ENCODE data around the gene MLLT11.

The MLLT11 gene

DNA sequence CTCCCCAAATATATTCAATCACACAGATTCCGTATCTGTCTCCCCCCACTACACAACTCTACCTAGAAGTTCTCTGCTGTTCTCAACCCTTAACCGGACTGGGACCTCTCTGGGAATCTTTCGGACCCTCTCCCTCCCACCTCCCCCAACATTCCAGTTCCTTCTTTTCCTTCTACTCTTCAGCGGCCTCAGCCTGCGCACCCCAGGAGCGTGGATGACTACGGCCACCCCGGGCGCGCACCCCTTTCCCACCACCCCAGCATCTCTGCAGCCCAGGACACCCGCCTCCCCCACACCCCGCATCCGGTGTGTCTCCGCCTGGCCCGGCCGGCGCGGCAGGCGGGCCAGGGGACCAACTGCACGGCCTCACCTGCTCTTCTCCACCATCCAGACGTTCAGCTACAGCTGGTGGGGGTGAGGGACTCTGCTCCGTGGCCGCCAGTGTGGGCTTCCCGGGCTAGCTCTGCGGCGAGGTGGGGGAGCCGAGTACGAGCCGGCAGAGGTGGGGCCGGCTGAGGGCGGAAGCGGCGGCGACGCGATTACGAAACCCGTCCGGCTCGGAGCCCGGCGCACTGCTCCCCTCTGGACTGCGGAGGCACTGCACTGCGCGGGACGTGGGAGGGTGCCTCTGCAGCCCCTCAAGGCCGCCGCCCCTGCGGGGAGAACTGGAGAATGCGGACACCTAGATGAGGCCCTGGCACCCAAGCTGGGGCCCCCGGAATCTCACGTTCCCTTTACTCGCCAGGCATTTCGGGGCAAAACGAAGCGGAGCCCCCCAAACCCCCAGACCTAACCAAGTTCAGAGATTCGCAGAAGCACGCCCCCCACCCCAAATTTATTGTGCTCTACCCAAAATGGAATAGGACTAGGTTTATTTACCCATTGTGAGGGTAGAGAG lies 839 bp upstream of the MLLT11 start, which contains the start of gene CDC42SE1:
TSS of gene CDC42SE1 (minus strand) at position 514 of the 898 bp plus-strand sequence. CDS start 3,892 bp downstream, outside the sequence.
- H3K9ac ChIP-seq (ENCODE audit: low read length) = peak within 1 kb of the TSS; percentile 95
- H3F3A ChIP-seq (ENCODE audit: insufficient read depth) = peaks cover 13% of the 10 kb centered on the region
- peak within 1 kb of the TSS; percentile 87 for H3K4me3 ChIP-seq (ENCODE audit: insufficient read depth, low read length, poor library complexity, severe bottlenecking)
- H3K9me3 ChIP-seq (ENCODE audit: insufficient read depth, low read length) = no peaks in the 10 kb centered on the region
- TF ChIP-seq, protein P1, sequence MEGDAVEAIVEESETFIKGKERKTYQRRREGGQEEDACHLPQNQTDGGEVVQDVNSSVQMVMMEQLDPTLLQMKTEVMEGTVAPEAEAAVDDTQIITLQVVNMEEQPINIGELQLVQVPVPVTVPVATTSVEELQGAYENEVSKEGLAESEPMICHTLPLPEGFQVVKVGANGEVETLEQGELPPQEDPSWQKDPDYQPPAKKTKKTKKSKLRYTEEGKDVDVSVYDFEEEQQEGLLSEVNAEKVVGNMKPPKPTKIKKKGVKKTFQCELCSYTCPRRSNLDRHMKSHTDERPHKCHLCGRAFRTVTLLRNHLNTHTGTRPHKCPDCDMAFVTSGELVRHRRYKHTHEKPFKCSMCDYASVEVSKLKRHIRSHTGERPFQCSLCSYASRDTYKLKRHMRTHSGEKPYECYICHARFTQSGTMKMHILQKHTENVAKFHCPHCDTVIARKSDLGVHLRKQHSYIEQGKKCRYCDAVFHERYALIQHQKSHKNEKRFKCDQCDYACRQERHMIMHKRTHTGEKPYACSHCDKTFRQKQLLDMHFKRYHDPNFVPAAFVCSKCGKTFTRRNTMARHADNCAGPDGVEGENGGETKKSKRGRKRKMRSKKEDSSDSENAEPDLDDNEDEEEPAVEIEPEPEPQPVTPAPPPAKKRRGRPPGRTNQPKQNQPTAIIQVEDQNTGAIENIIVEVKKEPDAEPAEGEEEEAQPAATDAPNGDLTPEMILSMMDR (IDR thresholded peaks at IDR 0.05; ENCODE audit: insufficient read depth, low read length, poor library complexity, severe bottlenecking) = peak; percentile 62
- no peak for TF ChIP-seq EZH2phosphoT487 (conservative IDR thresholded peaks at IDR 0.05; ENCODE audit: low read length)
- H3K79me2 ChIP-seq (ENCODE audit: insufficient read depth, low read length) = peaks cover 50% of the 10 kb centered on the region
- H3K9me2 ChIP-seq (replicated peaks; ENCODE audit: insufficient read depth, low read length) = no peaks in the 10 kb centered on the region
- peak within 1 kb of the TSS; percentile 72 for H2AFZ ChIP-seq (ENCODE audit: low read depth, low read length, severe bottlenecking)
- H4K20me1 ChIP-seq (ENCODE audit: low read depth, low read length) = no peaks in the 10 kb centered on the region; the same call in 1 of the 2 replicates
- H3K27ac ChIP-seq (ENCODE audit: low read depth, low read length) = peak within 1 kb of the TSS; percentile 74
- H3K4me2 ChIP-seq (ENCODE audit: low read depth, low read length, poor library complexity, severe bottlenecking) = peak within 1 kb of the TSS; percentile 83
- peaks cover 8% of the 10 kb centered on the region; the same call in 1 of the 2 replicates for H3K36me3 ChIP-seq (ENCODE audit: low read length)
- no peaks in the 10 kb centered on the region for H3K27me3 ChIP-seq (ENCODE audit: low read length)

DNA sequence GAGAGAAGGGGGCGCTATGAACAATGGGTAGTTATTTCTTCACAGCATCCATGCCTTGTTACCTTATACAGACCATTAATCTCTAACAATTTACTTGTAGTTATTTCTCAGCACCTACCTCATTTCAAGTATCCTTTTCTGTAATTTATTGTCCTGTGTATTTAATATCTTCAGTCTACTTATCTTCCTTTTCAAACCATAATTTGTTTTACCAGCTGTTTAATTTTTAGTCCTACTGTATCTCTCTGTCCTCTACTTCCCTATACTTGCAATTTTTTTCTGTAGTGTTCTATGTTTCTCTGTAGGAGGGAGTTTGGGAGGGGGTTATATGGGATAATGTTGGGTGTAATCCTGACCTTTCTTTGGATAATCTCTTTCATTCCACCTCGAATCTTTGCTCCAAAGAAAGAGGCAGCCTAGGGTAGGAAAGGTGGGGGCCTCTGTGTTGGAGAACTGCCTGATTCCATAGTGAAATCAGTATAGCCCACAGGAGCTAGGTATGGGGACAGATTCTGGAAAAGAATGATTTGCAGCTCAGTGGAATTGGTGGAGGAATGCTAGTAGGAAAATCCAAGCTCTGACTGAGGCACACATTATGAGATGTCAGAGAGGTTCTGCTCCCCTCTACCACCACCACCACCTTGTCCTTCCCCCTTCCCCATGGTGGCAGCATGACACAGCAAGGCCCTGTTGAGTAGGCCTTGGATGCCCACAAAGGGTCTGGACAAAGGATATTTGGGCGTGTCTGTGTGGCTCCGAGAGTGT lies 642 bp downstream of the MLLT11 start:
- Histone ChIP-seq H2AFZ (ENCODE audit: low read depth, low read length, severe bottlenecking) (peak overlapping the region; percentile 72), H3K9ac (ENCODE audit: low read length) (peak overlapping the region; percentile 95)

DNA sequence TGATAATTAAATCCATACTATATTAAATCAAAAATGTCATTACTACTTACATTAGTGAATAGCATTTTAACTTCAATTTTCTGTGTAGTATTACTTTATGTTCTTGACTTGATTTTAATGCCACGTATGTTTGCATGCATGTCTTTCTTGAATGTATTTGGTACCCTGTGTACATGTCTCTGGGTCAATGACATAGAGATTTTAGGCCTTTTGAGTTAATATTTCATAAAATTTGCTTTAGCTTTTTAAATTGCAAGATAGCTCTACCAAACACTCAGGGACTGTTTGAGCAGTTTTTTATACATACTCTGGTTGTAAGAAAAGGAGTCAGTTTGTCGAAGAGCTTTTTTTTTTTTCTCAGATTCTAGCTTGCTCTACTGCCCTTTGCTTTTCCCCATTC lies 1.5 kb downstream of the MLLT11 start:
- Histone ChIP-seq H4K20me1 (ENCODE audit: low read depth, low read length) (no peaks in the 10 kb centered on the region; the same call in 1 of the 2 replicates), H3K4me3 (ENCODE audit: insufficient read depth, low read length, poor library complexity, severe bottlenecking) (no peak overlapping the region), H3K9me2 (replicated peaks; ENCODE audit: insufficient read depth, low read length) (no peaks in the 10 kb centered on the region), H3K4me2 (ENCODE audit: low read depth, low read length, poor library complexity, severe bottlenecking) (peak overlapping the region; percentile 83), H3K9ac (ENCODE audit: low read length) (no peak overlapping the region), H3F3A (ENCODE audit: insufficient read depth) (peaks cover 17% of the 10 kb centered on the region), H3K27ac (ENCODE audit: low read depth, low read length) (no peak overlapping the region), H3K79me2 (ENCODE audit: insufficient read depth, low read length) (peaks cover 42% of the 10 kb centered on the region), H3K9me3 (ENCODE audit: insufficient read depth, low read length) (no peaks in the 10 kb centered on the region), H2AFZ (ENCODE audit: low read depth, low read length, severe bottlenecking) (no peak overlapping the region), H3K27me3 (ENCODE audit: low read length) (no peaks in the 10 kb centered on the region), H3K36me3 (ENCODE audit: low read length) (no peaks in the 10 kb centered on the region)
- TF ChIP-seq, protein P1 (IDR thresholded peaks at IDR 0.05; ENCODE audit: insufficient read depth, low read length, poor library complexity, severe bottlenecking) = no peak
- no peak for TF ChIP-seq EZH2phosphoT487 (conservative IDR thresholded peaks at IDR 0.05; ENCODE audit: low read length)

More for the DNA sequence above, 642 bp downstream of the MLLT11 start:
- Histone ChIP-seq H3K79me2 (ENCODE audit: insufficient read depth, low read length) (peaks cover 50% of the 10 kb centered on the region), H3K9me3 (ENCODE audit: insufficient read depth, low read length) (no peaks in the 10 kb centered on the region), H3K27ac (ENCODE audit: low read depth, low read length) (peak overlapping the region; percentile 74), H3K4me2 (ENCODE audit: low read depth, low read length, poor library complexity, severe bottlenecking) (peak overlapping the region; percentile 83), H3K4me3 (ENCODE audit: insufficient read depth, low read length, poor library complexity, severe bottlenecking) (peak overlapping the region; percentile 87), H4K20me1 (ENCODE audit: low read depth, low read length) (no peaks in the 10 kb centered on the region; the same call in 1 of the 2 replicates), H3K36me3 (ENCODE audit: low read length) (no peaks in the 10 kb centered on the region), H3K9me2 (replicated peaks; ENCODE audit: insufficient read depth, low read length) (no peaks in the 10 kb centered on the region), H3F3A (ENCODE audit: insufficient read depth) (peaks cover 17% of the 10 kb centered on the region), H3K27me3 (ENCODE audit: low read length) (no peaks in the 10 kb centered on the region)
- no peak for TF ChIP-seq EZH2phosphoT487 (conservative IDR thresholded peaks at IDR 0.05; ENCODE audit: low read length)
- TF ChIP-seq, protein P1 (IDR thresholded peaks at IDR 0.05; ENCODE audit: insufficient read depth, low read length, poor library complexity, severe bottlenecking) = no peak
